Breast epithelium (tissue), 3 donors: ENCODE results near the gene NFATC3.

ENCODE experiments used
- POLR2AphosphoS5 ChIP-seq, 3 donors: sonication (generic); formaldehyde crosslinking; IDR thresholded peaks; one replicate each; pipeline ENCODE4 v1.6.1; 2017; ENCODE audit warnings: antibody characterized with exemption in 3 of 3
- TF ChIP-seq, protein P1 (sequence below), 3 donors: fragments of 450-650 bp; IDR thresholded peaks; one replicate each; pipeline ENCODE4 v1.5.1; 2016 to 2017; ENCODE audit warnings: antibody characterized with exemption in 3 of 3, mild to moderate bottlenecking in 3 of 3, moderate library complexity in 3 of 3

- TF ChIP-seq, protein P1, sequence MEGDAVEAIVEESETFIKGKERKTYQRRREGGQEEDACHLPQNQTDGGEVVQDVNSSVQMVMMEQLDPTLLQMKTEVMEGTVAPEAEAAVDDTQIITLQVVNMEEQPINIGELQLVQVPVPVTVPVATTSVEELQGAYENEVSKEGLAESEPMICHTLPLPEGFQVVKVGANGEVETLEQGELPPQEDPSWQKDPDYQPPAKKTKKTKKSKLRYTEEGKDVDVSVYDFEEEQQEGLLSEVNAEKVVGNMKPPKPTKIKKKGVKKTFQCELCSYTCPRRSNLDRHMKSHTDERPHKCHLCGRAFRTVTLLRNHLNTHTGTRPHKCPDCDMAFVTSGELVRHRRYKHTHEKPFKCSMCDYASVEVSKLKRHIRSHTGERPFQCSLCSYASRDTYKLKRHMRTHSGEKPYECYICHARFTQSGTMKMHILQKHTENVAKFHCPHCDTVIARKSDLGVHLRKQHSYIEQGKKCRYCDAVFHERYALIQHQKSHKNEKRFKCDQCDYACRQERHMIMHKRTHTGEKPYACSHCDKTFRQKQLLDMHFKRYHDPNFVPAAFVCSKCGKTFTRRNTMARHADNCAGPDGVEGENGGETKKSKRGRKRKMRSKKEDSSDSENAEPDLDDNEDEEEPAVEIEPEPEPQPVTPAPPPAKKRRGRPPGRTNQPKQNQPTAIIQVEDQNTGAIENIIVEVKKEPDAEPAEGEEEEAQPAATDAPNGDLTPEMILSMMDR (IDR thresholded peaks at IDR 0.05) = no peak
- TF ChIP-seq POLR2AphosphoS5 (IDR thresholded peaks at IDR 0.05) = peak in 1 of 3 donors; percentile 10
Measured at GRCh38 chr16:68235108-68235886, 150.1 kb downstream of the NFATC3 start.
